GM10266 (cell line): ENCODE measurements around the gene IFNAR1.

Source experiments
- DNase-seq: peaks from one replicate; pipeline ENCODE4 v3.0.0; 2012; ENCODE audit errors: extremely low spot score
- CTCF ChIP-seq: IDR thresholded peaks from 2 replicates; pipeline ENCODE4 v1.5.1; 2012; ENCODE audit warnings: mild to moderate bottlenecking, low read depth; ENCODE audit not compliant: control insufficient read depth, insufficient read depth; ENCODE audit errors: missing control alignments

The IFNAR1 gene

GRCh38 chr21:33305938-33306337 lies 18.8 kb upstream of the IFNAR1 start:
- TF ChIP-seq CTCF: no peak
- DNase-seq: no peak

- TF ChIP-seq CTCF: no peak
- DNase-seq: peak; percentile 39
Measured at GRCh38 chr21:33308586-33309490, 15.9 kb upstream of the IFNAR1 start.

DNA sequence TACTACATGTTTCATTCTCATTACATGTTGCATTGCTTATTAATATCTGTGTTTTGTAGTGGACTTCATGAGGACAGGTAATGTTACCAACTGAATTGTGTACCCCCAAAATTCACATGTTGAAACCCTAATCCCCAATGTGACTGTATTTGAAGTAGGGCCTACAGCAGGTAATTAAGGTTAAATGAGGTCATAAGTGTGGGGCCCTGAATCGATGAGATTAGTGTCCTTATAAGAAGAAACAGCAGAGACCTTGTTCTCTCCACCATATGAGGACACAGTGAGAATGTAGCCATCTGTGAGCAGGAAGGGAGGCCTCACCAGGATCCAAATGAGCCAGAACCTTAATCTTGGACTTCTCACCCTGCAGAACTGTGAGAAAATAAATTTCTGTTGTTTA lies 15.0 kb upstream of the IFNAR1 start:
- no peak for TF ChIP-seq CTCF
- no peak for DNase-seq

GRCh38 chr21:33312121-33312520 lies 12.6 kb upstream of the IFNAR1 start:
- no peak for TF ChIP-seq CTCF

DNA sequence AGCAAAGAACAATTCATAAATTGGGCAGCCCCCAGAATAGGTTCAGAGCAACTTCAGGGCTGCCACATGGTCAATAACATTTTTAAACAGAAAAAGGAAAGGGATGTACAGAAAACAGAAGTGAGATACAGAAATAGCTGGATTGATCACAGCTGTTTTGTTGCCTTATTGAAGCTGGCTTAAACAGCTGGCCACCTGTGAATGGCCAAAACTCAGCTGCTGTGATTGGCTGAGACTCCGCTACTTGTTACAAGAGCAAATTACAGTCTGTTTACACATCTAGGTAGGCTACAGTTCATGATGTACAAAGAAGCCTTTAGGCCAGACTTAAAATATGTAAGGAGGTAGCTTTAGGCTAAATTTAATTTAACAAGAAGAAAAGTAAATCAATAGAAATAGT lies 11.6 kb upstream of the IFNAR1 start:
- no peak for DNase-seq
- TF ChIP-seq CTCF: no peak

More at GRCh38 chr21:33312121-33312520, 12.6 kb upstream of the IFNAR1 start:
- no peak for DNase-seq

DNA sequence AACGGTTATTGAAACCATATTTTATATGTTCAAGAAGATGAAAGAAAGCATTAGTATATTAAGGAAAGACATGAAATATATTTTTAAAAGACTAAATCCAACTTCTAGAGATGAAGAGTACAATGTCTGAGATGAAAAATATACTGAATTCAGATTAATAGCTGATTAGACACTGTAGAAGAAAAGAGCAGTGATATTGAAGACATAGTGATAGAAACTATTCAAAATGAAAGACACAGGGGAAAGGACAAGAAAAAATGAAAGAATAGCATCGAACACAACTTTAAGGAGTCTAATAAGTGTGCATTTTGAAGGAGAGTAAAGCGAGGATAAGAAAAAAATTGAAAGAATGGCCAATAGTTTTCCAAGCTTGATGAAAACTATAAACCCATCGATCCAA lies 11.2 kb upstream of the IFNAR1 start:
- DNase-seq: no peak
- no peak for TF ChIP-seq CTCF

DNA sequence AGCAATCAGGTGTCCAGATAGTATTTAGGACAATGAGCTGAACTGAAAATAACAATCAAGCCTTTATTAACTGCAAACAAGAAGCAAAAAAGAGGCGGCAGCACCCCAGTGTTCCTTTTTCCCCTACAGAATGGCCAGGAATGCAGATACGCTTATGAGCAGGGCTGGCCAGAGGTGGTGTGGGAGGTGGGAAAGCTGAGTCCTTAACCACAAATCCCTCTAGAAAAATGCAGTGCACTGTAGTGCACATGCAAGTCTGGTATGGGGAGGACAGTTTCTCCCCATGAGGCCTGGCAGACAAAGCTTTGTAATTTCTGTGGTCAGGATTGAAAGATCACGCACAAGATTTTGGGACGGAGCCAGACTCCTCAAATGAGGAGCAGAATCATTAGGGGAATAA lies 10.7 kb upstream of the IFNAR1 start:
- no peak for DNase-seq
- no peak for TF ChIP-seq CTCF
